Vagina (tissue), 2 donors: Measurements from ENCODE around the gene DPP6.

Source experiments
- POLR2AphosphoS5 ChIP-seq, 2 donors: sonication (generic); formaldehyde crosslinking; IDR thresholded peaks; one replicate each; pipeline ENCODE4 v1.9.0; 2017; ENCODE audit warnings: antibody characterized with exemption in 2 of 2, mild to moderate bottlenecking in 2 of 2, low read depth in 1 of 2; ENCODE audit not compliant: insufficient read depth in 1 of 2
- TF ChIP-seq, protein P1 (sequence below), 3 experiments: fragments of 450-650 bp in 2 of 3; fragments of 200-600 bp in 1 of 3; sonication (generic) in 1 of 3; IDR thresholded peaks; one replicate each; pipeline ENCODE4 v1.5.1; 2017 to 2019; ENCODE audit warnings: antibody characterized with exemption in 3 of 3, mild to moderate bottlenecking in 2 of 3, moderate library complexity in 2 of 3

DNA sequence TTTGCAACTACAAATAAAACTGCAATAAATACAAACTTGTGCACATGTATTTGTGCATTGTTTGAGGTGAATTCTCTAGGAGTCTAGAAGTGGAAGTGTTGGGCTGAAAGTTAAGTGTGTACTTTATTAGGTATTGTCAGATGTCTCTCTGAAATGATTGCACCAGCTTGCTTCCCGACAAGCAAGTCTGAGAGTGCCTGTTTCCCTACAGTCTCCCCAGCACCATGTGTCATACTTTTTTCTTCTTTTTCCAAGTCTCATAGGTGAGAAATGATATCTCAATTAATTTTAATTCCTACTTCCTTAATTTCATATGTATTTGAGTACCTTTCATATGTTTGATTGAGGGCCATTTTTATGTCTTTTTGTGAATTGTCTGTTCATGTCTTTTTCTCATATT lies 614.6 kb downstream of the DPP6 start:
- TF ChIP-seq POLR2AphosphoS5 (IDR thresholded peaks at IDR 0.05; ENCODE audit: insufficient read depth in 1 of 2, low read depth in 1 of 2), result no peak
- TF ChIP-seq, protein P1, sequence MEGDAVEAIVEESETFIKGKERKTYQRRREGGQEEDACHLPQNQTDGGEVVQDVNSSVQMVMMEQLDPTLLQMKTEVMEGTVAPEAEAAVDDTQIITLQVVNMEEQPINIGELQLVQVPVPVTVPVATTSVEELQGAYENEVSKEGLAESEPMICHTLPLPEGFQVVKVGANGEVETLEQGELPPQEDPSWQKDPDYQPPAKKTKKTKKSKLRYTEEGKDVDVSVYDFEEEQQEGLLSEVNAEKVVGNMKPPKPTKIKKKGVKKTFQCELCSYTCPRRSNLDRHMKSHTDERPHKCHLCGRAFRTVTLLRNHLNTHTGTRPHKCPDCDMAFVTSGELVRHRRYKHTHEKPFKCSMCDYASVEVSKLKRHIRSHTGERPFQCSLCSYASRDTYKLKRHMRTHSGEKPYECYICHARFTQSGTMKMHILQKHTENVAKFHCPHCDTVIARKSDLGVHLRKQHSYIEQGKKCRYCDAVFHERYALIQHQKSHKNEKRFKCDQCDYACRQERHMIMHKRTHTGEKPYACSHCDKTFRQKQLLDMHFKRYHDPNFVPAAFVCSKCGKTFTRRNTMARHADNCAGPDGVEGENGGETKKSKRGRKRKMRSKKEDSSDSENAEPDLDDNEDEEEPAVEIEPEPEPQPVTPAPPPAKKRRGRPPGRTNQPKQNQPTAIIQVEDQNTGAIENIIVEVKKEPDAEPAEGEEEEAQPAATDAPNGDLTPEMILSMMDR (IDR thresholded peaks at IDR 0.05), result no peak
